DND-41 (cell line): Measurements from ENCODE around the gene CSRP3.

Experiments
- ATAC-seq: fragments of 200-7000 bp; cut with Tn5 transposase; 3 replicates; pipeline ENCODE4 v1.9.1; 2021; ENCODE audit warnings: low read depth; ENCODE audit not compliant: insufficient read depth
- DNase-seq: peaks from one replicate; pipeline ENCODE4 v3.0.0-alpha.2; 2020
- H2AFZ ChIP-seq: 2 replicates; pipeline ENCODE4 v1.6.0; 2012; ENCODE audit warnings: low read depth, low read length
- H3K27ac ChIP-seq: 2 replicates; pipeline ENCODE4 v1.5.1; 2012; ENCODE audit warnings: low read length, inconsistent platforms
- H3K27me3 ChIP-seq: fragments of 200-600 bp; sonication (generic); 2 replicates; pipeline ENCODE4 v1.6.0; 2012; ENCODE audit warnings: low read length, mild to moderate bottlenecking, inconsistent platforms; ENCODE audit not compliant: insufficient read depth, poor library complexity
- H3K36me3 ChIP-seq: 2 replicates; pipeline ENCODE4 v1.5.1; 2012; ENCODE audit warnings: low read length, inconsistent platforms; ENCODE audit not compliant: insufficient read depth
- H3K4me1 ChIP-seq: 2 replicates; pipeline ENCODE4 v1.5.1; 2012; ENCODE audit warnings: mild to moderate bottlenecking, low read length; ENCODE audit not compliant: insufficient read depth
- H3K4me2 ChIP-seq: 2 replicates; pipeline ENCODE4 v1.6.0; 2012; ENCODE audit warnings: mild to moderate bottlenecking, moderate library complexity, low read length, inconsistent platforms; ENCODE audit not compliant: insufficient read depth
- H3K4me3 ChIP-seq, 2 experiments: fragments of 200-600 bp in 1 of 2; shearing (Covaris generic) in 1 of 2; 2 replicates each; pipeline ENCODE4 v1.5.1; 2012 to 2016; ENCODE audit warnings: inconsistent platforms in 2 of 2, low read length in 2 of 2, mild to moderate bottlenecking in 2 of 2, low read depth in 1 of 2, moderate library complexity in 1 of 2
- H3K79me2 ChIP-seq: 2 replicates; pipeline ENCODE4 v1.6.0; 2012; ENCODE audit warnings: low read length, inconsistent platforms; ENCODE audit not compliant: insufficient read depth
- H3K9ac ChIP-seq: 2 replicates; pipeline ENCODE4 v1.6.0; 2012; ENCODE audit warnings: low read depth, mild to moderate bottlenecking, inconsistent platforms, low read length, moderate library complexity
- H3K9me3 ChIP-seq: 2 replicates; pipeline ENCODE4 v1.5.1; 2012; ENCODE audit warnings: low read length, moderate library complexity, mild to moderate bottlenecking, inconsistent platforms; ENCODE audit not compliant: insufficient read depth, severe bottlenecking
- H4K20me1 ChIP-seq: 2 replicates; pipeline ENCODE4 v1.6.0; 2012; ENCODE audit warnings: low read length; ENCODE audit not compliant: insufficient read depth
- EZH2 ChIP-seq: IDR thresholded peaks from 3 replicates; pipeline ENCODE4 v1.6.1; 2012; ENCODE audit warnings: borderline replicate concordance, low read depth, mild to moderate bottlenecking, moderate library complexity, low read length, inconsistent platforms; ENCODE audit not compliant: severe bottlenecking
- TF ChIP-seq, protein P1 (sequence below): IDR thresholded peaks from 2 replicates; pipeline ENCODE4 v1.5.1; 2012; ENCODE audit warnings: borderline replicate concordance, low read length, moderate library complexity, mild to moderate bottlenecking; ENCODE audit not compliant: poor library complexity, severe bottlenecking; ENCODE audit errors: extremely low read depth

CSRP3 gene

DNA sequence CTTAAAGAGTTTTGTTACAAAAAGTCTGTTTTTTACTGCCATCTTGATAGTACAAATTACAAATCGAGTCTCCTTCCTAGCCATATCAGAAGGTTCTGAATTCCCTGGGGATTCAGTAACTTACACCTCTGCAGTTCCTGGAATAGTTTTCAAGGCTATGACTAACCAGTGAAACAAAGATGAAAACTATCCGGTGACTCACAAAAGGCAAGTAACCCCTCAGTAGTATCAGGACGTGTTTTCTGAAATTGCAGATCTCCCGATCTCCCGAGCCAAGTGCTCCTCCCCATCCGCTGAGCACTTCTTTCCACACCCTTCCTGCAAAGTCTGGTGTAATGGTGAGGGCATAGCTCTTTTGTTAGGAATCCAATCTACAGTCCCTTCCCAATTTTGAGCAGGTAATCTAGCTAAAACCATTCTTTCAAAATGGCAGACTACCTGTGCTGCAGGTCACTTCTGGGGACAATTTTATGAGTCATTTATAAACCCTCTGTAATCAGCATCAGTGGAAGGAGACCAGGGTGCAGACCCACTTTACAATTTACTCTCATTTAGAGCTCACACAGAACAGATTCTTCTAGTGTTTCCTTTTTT lies 31.2 kb upstream of the CSRP3 start:
- Histone ChIP-seq H2AFZ (no peak overlapping the region), H3K4me3 (no peak overlapping the region), H3K27me3 (no peaks in the 10 kb centered on the region), H3K4me1 (peaks cover 5% of the 10 kb centered on the region; the same call in 1 of the 2 replicates), H3K9ac (no peak overlapping the region), H3K36me3 (peaks cover 98% of the 10 kb centered on the region), H3K4me2 (no peak overlapping the region), H4K20me1 (0 out of 2 replicates have a peak, but pooled peaks cover 3% of the 10 kb centered on the region), H3K79me2 (peaks cover 7% of the 10 kb centered on the region; the same call in 1 of the 2 replicates), H3K9me3 (no peaks in the 10 kb centered on the region), H3K27ac (0 out of 2 replicates have a peak overlapping the region, but pooled peaks have one; percentile 29)
- DNase-seq = no peak
- no peak for ATAC-seq
- no peak for TF ChIP-seq EZH2
- TF ChIP-seq, protein P1, sequence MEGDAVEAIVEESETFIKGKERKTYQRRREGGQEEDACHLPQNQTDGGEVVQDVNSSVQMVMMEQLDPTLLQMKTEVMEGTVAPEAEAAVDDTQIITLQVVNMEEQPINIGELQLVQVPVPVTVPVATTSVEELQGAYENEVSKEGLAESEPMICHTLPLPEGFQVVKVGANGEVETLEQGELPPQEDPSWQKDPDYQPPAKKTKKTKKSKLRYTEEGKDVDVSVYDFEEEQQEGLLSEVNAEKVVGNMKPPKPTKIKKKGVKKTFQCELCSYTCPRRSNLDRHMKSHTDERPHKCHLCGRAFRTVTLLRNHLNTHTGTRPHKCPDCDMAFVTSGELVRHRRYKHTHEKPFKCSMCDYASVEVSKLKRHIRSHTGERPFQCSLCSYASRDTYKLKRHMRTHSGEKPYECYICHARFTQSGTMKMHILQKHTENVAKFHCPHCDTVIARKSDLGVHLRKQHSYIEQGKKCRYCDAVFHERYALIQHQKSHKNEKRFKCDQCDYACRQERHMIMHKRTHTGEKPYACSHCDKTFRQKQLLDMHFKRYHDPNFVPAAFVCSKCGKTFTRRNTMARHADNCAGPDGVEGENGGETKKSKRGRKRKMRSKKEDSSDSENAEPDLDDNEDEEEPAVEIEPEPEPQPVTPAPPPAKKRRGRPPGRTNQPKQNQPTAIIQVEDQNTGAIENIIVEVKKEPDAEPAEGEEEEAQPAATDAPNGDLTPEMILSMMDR = no peak

DNA sequence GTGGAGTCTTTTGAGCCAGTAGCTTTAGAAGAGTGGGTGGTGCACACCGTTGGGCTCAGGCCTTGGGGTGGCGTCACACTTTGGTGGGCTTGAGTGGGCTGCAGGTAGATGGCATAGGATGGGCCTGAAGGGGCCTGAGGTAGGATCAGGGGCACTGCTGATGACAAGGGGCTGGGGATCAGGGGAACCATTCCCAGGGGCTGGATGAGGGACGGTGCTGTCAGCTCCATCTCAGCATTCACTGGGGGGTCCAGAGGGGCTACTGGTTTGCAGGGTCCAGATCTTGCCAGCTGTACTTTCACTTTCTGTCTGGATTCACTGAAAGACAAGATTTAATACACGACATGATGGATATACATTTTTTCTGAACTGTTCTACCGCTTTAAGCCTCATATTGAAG lies 27.9 kb upstream of the CSRP3 start:
- H3K9me3 ChIP-seq = no peaks in the 10 kb centered on the region
- ATAC-seq = peak; percentile 35; the same call in 1 of the 3 replicates
- H3K27ac ChIP-seq = no peak overlapping the region
- no peak for TF ChIP-seq EZH2
- TF ChIP-seq, protein P1 = no peak
- H3K4me2 ChIP-seq = no peak overlapping the region
- H4K20me1 ChIP-seq = 0 out of 2 replicates have a peak, but pooled peaks cover 3% of the 10 kb centered on the region
- no peak overlapping the region for H3K9ac ChIP-seq
- H3K27me3 ChIP-seq = no peaks in the 10 kb centered on the region
- H3K79me2 ChIP-seq = no peaks in the 10 kb centered on the region
- H3K36me3 ChIP-seq = peaks cover 98% of the 10 kb centered on the region
- no peaks in the 10 kb centered on the region for H3K4me1 ChIP-seq
- H3K4me3 ChIP-seq = no peak overlapping the region
- DNase-seq = no peak
- no peak overlapping the region for H2AFZ ChIP-seq

DNA sequence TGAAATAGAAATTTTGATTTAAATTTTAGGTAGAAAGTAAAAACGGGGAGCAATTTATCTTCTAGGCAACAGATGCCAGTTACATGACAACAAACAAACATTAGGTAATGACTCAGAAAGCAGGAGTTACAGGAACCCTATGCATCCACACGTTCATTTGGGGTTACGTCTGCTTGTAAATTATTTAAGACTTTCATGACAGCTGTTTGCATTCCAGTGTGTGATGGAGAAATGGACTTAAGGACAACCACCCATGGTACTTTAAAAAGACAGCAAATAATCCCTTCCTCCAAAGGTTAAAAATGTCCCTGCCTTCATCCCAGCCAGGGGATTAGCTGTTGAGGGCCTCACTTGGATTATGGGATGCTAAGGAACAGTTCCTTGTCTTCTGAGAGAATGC lies 27.2 kb upstream of the CSRP3 start:
- Histone ChIP-seq H4K20me1 (0 out of 2 replicates have a peak, but pooled peaks cover 3% of the 10 kb centered on the region), H3K36me3 (peaks cover 98% of the 10 kb centered on the region), H3K9me3 (no peaks in the 10 kb centered on the region), H3K9ac (no peak overlapping the region), H3K79me2 (no peaks in the 10 kb centered on the region), H3K4me1 (no peaks in the 10 kb centered on the region), H3K4me2 (no peak overlapping the region), H3K4me3 (no peak overlapping the region), H3K27me3 (no peaks in the 10 kb centered on the region), H2AFZ (no peak overlapping the region), H3K27ac (no peak overlapping the region)
- ATAC-seq = no peak
- DNase-seq = no peak
- no peak for TF ChIP-seq EZH2
- TF ChIP-seq, protein P1 = no peak
